ENCODE measurements around the gene LACTB. TPM values are rescaled to one million over a fixed set of nuclear protein-coding genes. Genes with fewer than 3 reads are reported as not detected.
"Not testable (repeated sequence)": the region's sequence is repeated elsewhere in the genome, so short reads cannot be mapped to it uniquely, and the experiment has no call there.

Gene LACTB
- total RNA-seq, 1 donor from 2014 or later, result 34.7 TPM

GRCh38 chr15:63103416-63103815, 18.2 kb upstream of the LACTB start:
- Histone ChIP-seq H3K9me3 (no peaks in the 10 kb centered on the region), H3K4me1 (peaks cover 5% of the 10 kb centered on the region), H3K36me3 (no peaks in the 10 kb centered on the region), H3K27ac (no peak overlapping the region), H3K4me3 (no peak overlapping the region), H3K27me3 (ENCODE audit: low read depth) (no peaks in the 10 kb centered on the region)
- TF ChIP-seq, protein P1, sequence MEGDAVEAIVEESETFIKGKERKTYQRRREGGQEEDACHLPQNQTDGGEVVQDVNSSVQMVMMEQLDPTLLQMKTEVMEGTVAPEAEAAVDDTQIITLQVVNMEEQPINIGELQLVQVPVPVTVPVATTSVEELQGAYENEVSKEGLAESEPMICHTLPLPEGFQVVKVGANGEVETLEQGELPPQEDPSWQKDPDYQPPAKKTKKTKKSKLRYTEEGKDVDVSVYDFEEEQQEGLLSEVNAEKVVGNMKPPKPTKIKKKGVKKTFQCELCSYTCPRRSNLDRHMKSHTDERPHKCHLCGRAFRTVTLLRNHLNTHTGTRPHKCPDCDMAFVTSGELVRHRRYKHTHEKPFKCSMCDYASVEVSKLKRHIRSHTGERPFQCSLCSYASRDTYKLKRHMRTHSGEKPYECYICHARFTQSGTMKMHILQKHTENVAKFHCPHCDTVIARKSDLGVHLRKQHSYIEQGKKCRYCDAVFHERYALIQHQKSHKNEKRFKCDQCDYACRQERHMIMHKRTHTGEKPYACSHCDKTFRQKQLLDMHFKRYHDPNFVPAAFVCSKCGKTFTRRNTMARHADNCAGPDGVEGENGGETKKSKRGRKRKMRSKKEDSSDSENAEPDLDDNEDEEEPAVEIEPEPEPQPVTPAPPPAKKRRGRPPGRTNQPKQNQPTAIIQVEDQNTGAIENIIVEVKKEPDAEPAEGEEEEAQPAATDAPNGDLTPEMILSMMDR (IDR thresholded peaks at IDR 0.05), result no peak
- no peak for ATAC-seq
- intact Hi-C loops (cut with DNase I), result no loop called here
- no peak for DNase-seq

DNA sequence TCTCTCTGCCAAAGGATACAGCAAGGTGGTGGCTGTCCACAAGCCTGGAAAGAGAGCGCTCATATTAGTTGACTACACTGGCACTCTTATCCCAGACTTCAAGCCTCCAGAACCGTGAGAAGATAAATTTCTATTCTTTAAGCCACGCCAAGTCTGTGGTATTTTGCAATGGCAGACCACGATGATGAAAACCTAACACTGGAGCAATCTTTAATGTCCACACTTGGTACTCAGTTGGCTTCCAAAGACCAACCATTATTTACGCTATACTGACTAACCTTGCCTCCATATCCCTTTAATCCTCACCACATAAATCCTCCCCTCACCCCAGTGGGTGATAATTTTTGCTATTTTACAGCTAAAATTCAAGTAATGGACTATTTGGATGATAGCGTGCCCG, 16.9 kb upstream of the LACTB start:
- no peak for DNase-seq
- ATAC-seq, result no peak
- Histone ChIP-seq H3K9me3 (no peaks in the 10 kb centered on the region), H3K4me3 (no peak overlapping the region), H3K36me3 (no peaks in the 10 kb centered on the region), H3K27ac (no peak overlapping the region), H3K4me1 (peaks cover 5% of the 10 kb centered on the region), H3K27me3 (ENCODE audit: low read depth) (no peaks in the 10 kb centered on the region)
- intact Hi-C loops (cut with DNase I), result no loop called here
- TF ChIP-seq, protein P1 (IDR thresholded peaks at IDR 0.05), result no peak

GRCh38 chr15:63105354-63105753, 16.3 kb upstream of the LACTB start:
- H3K27me3 ChIP-seq (ENCODE audit: low read depth); intact Hi-C loops (cut with DNase I); H3K4me1 ChIP-seq; DNase-seq; H3K27ac ChIP-seq; H3K9me3 ChIP-seq; H3K4me3 ChIP-seq; H3K36me3 ChIP-seq; ATAC-seq: not testable (repeated sequence)

GRCh38 chr15:63107895-63108546, 13.6 kb upstream of the LACTB start:
- H3K9me3 ChIP-seq, result no peaks in the 10 kb centered on the region
- peaks cover 5% of the 10 kb centered on the region for H3K4me1 ChIP-seq
- peak; percentile 44 to 62 for ATAC-seq
- intact Hi-C loops (cut with DNase I), result no loop called here
- TF ChIP-seq, protein P1 (IDR thresholded peaks at IDR 0.05), result no peak
- no peak for DNase-seq
- H3K36me3 ChIP-seq, result no peaks in the 10 kb centered on the region
- no peaks in the 10 kb centered on the region for H3K27me3 ChIP-seq (ENCODE audit: low read depth)
- peak overlapping the region; percentile 36 for H3K27ac ChIP-seq
- H3K4me3 ChIP-seq, result no peak overlapping the region

GRCh38 chr15:63109498-63109897, 12.2 kb upstream of the LACTB start:
- DNase-seq (no peak), ATAC-seq (no peak)
- Histone ChIP-seq H3K27ac (no peak overlapping the region), H3K36me3 (no peaks in the 10 kb centered on the region), H3K9me3 (no peaks in the 10 kb centered on the region), H3K4me1 (peaks cover 5% of the 10 kb centered on the region), H3K27me3 (ENCODE audit: low read depth) (no peaks in the 10 kb centered on the region), H3K4me3 (no peak overlapping the region)
- intact Hi-C loops (cut with DNase I), result no loop called here
- TF ChIP-seq, protein P1 (IDR thresholded peaks at IDR 0.05), result no peak

DNA sequence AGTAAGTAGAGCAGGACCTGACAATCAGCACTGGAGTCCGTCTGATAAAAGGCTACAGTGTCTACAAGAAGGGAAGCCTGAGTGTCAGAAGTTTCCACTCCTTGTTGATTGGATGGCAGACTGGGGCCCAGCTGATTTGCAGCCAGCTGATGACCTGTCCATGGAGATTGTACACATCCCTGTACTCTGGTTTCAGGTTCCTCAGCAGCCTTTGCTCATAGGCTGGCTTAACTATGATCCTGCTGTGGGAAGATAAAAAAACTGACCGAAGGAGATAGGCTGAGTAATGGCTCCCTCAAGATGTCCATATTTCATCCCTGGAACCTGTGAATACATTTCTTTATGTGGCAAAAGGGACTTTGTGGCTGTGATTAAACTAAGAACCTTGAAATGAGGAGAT, 11.7 kb upstream of the LACTB start:
- intact Hi-C loops (cut with DNase I), result no loop called here
- no peak for DNase-seq
- Histone ChIP-seq H3K4me3 (no peak overlapping the region), H3K4me1 (peaks cover 5% of the 10 kb centered on the region), H3K9me3 (no peaks in the 10 kb centered on the region), H3K27me3 (ENCODE audit: low read depth) (no peaks in the 10 kb centered on the region), H3K36me3 (no peaks in the 10 kb centered on the region), H3K27ac (no peak overlapping the region)
- TF ChIP-seq, protein P1 (IDR thresholded peaks at IDR 0.05), result no peak
- no peak for ATAC-seq
